Measurements from ENCODE around the gene GRID2. TPM values are rescaled to one million over a fixed set of nuclear protein-coding genes. Genes with fewer than 3 reads are reported as not detected.

GRID2 gene
- total RNA-seq, 6 experiments from 2014 or later, result not detected

- 55% methylated on average over 4 of the region's 4 CpGs for WGBS (ENCODE audit: insufficient coverage, low coverage, low lambda C conversion rate, missing lambda C conversion rate)
- no peak overlapping the region for H3K4me3 ChIP-seq
- no peak for ATAC-seq
- TF ChIP-seq CTCF (IDR thresholded peaks at IDR 0.05), result no peak
- no peak for TF ChIP-seq POLR2A (IDR thresholded peaks at IDR 0.05)
- H3K4me1 ChIP-seq, result no peaks in the 10 kb centered on the region
- intact Hi-C loops (cut with DNase I), result no loop called here
- H3K36me3 ChIP-seq, result no peaks in the 10 kb centered on the region
- H3K27ac ChIP-seq, result no peak overlapping the region
- DNase-seq, result no peak
- no peaks in the 10 kb centered on the region for H3K9me3 ChIP-seq
- H3K27me3 ChIP-seq, result peaks cover 0 to 3% of the 10 kb centered on the region in 2 donors
Observed at GRCh38 chr4:93802045-93802444, 1498.3 kb downstream of the GRID2 start.

- Histone ChIP-seq H3K4me1 (no peaks in the 10 kb centered on the region), H3K27me3 (no peaks in the 10 kb centered on the region), H3K27ac (no peak overlapping the region), H3K4me3 (no peak overlapping the region), H3K9me3 (no peaks in the 10 kb centered on the region), H3K36me3 (no peaks in the 10 kb centered on the region)
- intact Hi-C loops (cut with DNase I), result loop anchor here in 1 of 2 donors (10.0 kb wide), 1 partner anchor 315 kb away; no protein-coding TSS in a partner anchor
- no peak for TF ChIP-seq CTCF (IDR thresholded peaks at IDR 0.05)
- TF ChIP-seq POLR2A (IDR thresholded peaks at IDR 0.05), result no peak
- DNase-seq, result no peak
- 71% methylated on average over 4 of the region's 4 CpGs for WGBS (ENCODE audit: insufficient coverage, low coverage, low lambda C conversion rate, missing lambda C conversion rate)
- no peak for ATAC-seq
Observed at GRCh38 chr4:93809773-93810172, 1506.0 kb downstream of the GRID2 start.

- Histone ChIP-seq H3K4me1 (no peaks in the 10 kb centered on the region), H3K36me3 (no peaks in the 10 kb centered on the region), H3K4me3 (no peak overlapping the region), H3K27me3 (no peaks in the 10 kb centered on the region), H3K27ac (no peak overlapping the region), H3K9me3 (no peaks in the 10 kb centered on the region)
- ATAC-seq (peak in 1 of 4 donors; percentile 23), DNase-seq (no peak)
- TF ChIP-seq CTCF (IDR thresholded peaks at IDR 0.05) (no peak), POLR2A (IDR thresholded peaks at IDR 0.05) (no peak)
- 46% methylated on average over 5 of the region's 5 CpGs for WGBS (ENCODE audit: insufficient coverage, low coverage, low lambda C conversion rate, missing lambda C conversion rate)
- intact Hi-C loops (cut with DNase I), result loop anchor here in 1 of 2 donors (10.0 kb wide), 1 partner anchor 314 kb away; no protein-coding TSS in a partner anchor
Observed at GRCh38 chr4:93810340-93810992, 1506.7 kb downstream of the GRID2 start.

GRCh38 chr4:93813092-93813491 is 1509.3 kb downstream of the GRID2 start:
- no peaks in the 10 kb centered on the region for H3K27me3 ChIP-seq
- intact Hi-C loops (cut with DNase I), result loop anchor here in 1 of 2 donors (10.0 kb wide), 1 partner anchor 312 kb away; no protein-coding TSS in a partner anchor
- ATAC-seq, result no peak
- no peak overlapping the region for H3K27ac ChIP-seq
- H3K9me3 ChIP-seq, result no peaks in the 10 kb centered on the region
- no peak overlapping the region for H3K4me3 ChIP-seq
- TF ChIP-seq CTCF (IDR thresholded peaks at IDR 0.05) (no peak), POLR2A (IDR thresholded peaks at IDR 0.05) (no peak)
- WGBS (ENCODE audit: insufficient coverage, low coverage, low lambda C conversion rate, missing lambda C conversion rate), result 39% methylated on average over 2 of the region's 2 CpGs
- DNase-seq, result no peak
- no peaks in the 10 kb centered on the region for H3K36me3 ChIP-seq
- H3K4me1 ChIP-seq, result no peaks in the 10 kb centered on the region
